Activated B cell treated with CpG ODN at 0.5 μM for 24 hours (primary cell): ENCODE data around the gene ABHD16A. TPM values are rescaled to one million over a fixed set of nuclear protein-coding genes. Genes with fewer than 3 reads are reported as not detected.

Experiments
- ATAC-seq: fragments of 200-7000 bp; cut with Tn5 transposase; one replicate; pipeline ENCODE4 v1.10.0; 2021; ENCODE audit warnings: low read depth, mild to moderate bottlenecking, moderate library complexity
- CTCF ChIA-PET: fragments of 350-600 bp; sonication (Branson Sonifier 250); formaldehyde crosslinking; loops from one replicate; lab custom pipeline; 2021; ENCODE audit warnings: antibody characterized with exemption; lab: Charles Lee
- POLR2A ChIA-PET: fragments of 350-600 bp; sonication (Branson Sonifier 250); formaldehyde crosslinking; loops from one replicate; lab custom pipeline; 2021; ENCODE audit warnings: antibody characterized with exemption; lab: Charles Lee
- DNase-seq: peaks from one replicate; pipeline ENCODE4 v3.0.0; 2022
- H3K27ac Mint-ChIP-seq: one replicate; pipeline ENCODE4 v1.8.0; 2020; ENCODE audit warnings: mixed read lengths
- H3K27me3 Mint-ChIP-seq: one replicate; pipeline ENCODE4 v1.8.0; 2021; ENCODE audit warnings: mixed read lengths
- H3K36me3 Mint-ChIP-seq: one replicate; pipeline ENCODE4 v1.8.0; 2021; ENCODE audit warnings: low read depth, mixed read lengths
- H3K4me1 Mint-ChIP-seq: one replicate; pipeline ENCODE4 v1.8.0; 2021; ENCODE audit warnings: mixed read lengths
- H3K4me3 Mint-ChIP-seq: one replicate; pipeline ENCODE4 v1.8.0; 2020; ENCODE audit warnings: mild to moderate bottlenecking, mixed read lengths
- H3K9me3 Mint-ChIP-seq: one replicate; pipeline ENCODE4 v1.8.0; 2020; ENCODE audit warnings: mixed read lengths
- intact Hi-C: fragments of 100-400 bp; cut with micrococcal nuclease; formaldehyde crosslinking; loops from one replicate; pipeline ENCODE4 v1.15.1; 2024
- total RNA-seq: library from RNA; stranded (reverse); gene quantifications from 2 replicates; pipeline ENCODE4 v1.2.3, GENCODE V29; 2022
- TF ChIP-seq, protein P1 (sequence below): fragments of 200-600 bp; IDR thresholded peaks from one replicate; pipeline ENCODE4 v1.8.0; 2022; ENCODE audit warnings: antibody characterized with exemption, mild to moderate bottlenecking

The ABHD16A gene
- total RNA-seq, 1 donor from 2014 or later: 59.1 TPM

- peaks cover 90% of the 10 kb centered on the region for H3K36me3 Mint-ChIP-seq
- DNase-seq (no peak), ATAC-seq (no peak)
- no peaks in the 10 kb centered on the region for H3K9me3 Mint-ChIP-seq
- TF ChIP-seq, protein P1, sequence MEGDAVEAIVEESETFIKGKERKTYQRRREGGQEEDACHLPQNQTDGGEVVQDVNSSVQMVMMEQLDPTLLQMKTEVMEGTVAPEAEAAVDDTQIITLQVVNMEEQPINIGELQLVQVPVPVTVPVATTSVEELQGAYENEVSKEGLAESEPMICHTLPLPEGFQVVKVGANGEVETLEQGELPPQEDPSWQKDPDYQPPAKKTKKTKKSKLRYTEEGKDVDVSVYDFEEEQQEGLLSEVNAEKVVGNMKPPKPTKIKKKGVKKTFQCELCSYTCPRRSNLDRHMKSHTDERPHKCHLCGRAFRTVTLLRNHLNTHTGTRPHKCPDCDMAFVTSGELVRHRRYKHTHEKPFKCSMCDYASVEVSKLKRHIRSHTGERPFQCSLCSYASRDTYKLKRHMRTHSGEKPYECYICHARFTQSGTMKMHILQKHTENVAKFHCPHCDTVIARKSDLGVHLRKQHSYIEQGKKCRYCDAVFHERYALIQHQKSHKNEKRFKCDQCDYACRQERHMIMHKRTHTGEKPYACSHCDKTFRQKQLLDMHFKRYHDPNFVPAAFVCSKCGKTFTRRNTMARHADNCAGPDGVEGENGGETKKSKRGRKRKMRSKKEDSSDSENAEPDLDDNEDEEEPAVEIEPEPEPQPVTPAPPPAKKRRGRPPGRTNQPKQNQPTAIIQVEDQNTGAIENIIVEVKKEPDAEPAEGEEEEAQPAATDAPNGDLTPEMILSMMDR: no peak
- H3K4me1 Mint-ChIP-seq: peaks cover 15% of the 10 kb centered on the region
- ChIA-PET CTCF (no interaction called here), POLR2A (no interaction called here)
- H3K27me3 Mint-ChIP-seq: no peaks in the 10 kb centered on the region
- H3K27ac Mint-ChIP-seq: no peak overlapping the region
- intact Hi-C loops: no loop called here
- H3K4me3 Mint-ChIP-seq: no peak overlapping the region
These were observed 11.5 kb downstream of the ABHD16A start for GRCh38 chr6:31691564-31692108.

DNA sequence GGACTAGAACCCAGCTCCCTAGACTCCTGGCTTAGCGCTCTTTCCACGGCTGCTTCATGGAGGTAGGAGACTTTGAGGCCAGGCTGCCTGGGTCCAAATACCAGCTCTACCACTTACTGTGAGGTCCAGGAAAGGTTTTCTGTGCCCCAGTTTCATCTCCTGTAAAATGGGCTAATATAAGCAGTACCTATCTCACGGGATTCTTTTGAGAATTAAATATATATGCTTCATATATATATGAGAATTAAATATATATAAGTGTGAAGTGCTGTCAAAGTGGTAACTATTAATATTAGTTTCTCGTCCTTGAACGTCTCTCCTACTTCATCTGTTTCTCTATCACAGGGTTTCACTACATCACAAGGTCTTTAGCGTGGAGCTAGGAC lies 12.1 kb downstream of the ABHD16A start:
- ATAC-seq (no peak), DNase-seq (no peak)
- Mint-ChIP-seq H3K4me3 (no peak overlapping the region), H3K36me3 (peaks cover 90% of the 10 kb centered on the region), H3K27me3 (no peaks in the 10 kb centered on the region), H3K9me3 (no peaks in the 10 kb centered on the region), H3K27ac (no peak overlapping the region), H3K4me1 (peaks cover 15% of the 10 kb centered on the region)
- ChIA-PET CTCF (no interaction called here), POLR2A (interaction anchor here (2.2 kb wide), 1 partner anchor 12 kb away, joined by 9 read pairs; the partner anchor contains the start of gene ABHD16A)
- intact Hi-C loops: no loop called here
- TF ChIP-seq, protein P1: no peak

DNA sequence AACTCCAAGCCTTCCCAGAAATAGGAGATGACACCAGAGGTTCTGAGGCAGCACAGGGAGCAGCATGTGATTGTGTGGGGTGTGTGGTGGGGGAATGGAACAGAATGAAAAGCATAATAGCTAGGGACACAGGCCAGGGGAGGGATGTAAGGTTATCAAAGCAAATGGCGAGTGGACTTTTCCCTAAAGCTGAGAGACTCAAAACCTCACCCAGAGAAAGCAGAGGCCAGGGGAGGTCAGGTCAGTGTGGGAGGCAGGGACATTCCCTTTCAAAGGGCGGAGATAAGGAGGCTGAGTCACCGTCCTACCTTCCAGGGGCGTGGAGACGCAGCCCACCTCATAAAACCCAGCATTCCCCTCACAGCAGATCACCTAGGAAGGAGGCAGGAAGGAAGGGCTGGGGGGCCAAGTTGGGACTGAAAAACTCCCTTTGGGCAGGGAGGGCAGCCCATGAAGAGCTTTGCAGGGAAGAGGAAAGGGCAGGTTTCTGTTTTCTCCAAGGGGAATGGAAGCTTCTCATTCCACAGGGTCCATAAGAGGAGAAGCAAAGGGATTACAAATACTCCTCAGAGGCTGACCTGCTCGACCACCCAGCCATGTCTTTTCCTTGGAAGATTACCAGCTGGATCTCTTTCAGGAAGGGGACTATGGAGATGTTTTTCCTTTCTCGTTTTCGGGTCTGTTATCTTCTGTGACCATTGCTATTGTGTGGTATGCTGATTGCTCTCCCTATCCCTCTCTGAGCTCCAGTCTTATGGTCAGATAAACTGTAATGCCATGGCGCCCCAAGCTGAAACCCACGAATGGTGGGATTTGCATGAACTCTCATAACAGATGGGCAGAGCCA lies 12.7 kb downstream of the ABHD16A start:
- POLR2A ChIA-PET: interaction anchor here (0.5 to 2.2 kb wide), 2 partner anchors 13 to 62 kb away, joined by 6 to 9 read pairs; partner anchors contain the start of gene ABHD16A
- Mint-ChIP-seq H3K9me3 (no peaks in the 10 kb centered on the region), H3K36me3 (peaks cover 90% of the 10 kb centered on the region), H3K4me1 (peaks cover 15% of the 10 kb centered on the region), H3K27ac (no peak overlapping the region), H3K27me3 (no peaks in the 10 kb centered on the region), H3K4me3 (no peak overlapping the region)
- no peak for DNase-seq
- TF ChIP-seq, protein P1: no peak
- ATAC-seq: no peak
- intact Hi-C loops: no loop called here
- CTCF ChIA-PET: no interaction called here

DNA sequence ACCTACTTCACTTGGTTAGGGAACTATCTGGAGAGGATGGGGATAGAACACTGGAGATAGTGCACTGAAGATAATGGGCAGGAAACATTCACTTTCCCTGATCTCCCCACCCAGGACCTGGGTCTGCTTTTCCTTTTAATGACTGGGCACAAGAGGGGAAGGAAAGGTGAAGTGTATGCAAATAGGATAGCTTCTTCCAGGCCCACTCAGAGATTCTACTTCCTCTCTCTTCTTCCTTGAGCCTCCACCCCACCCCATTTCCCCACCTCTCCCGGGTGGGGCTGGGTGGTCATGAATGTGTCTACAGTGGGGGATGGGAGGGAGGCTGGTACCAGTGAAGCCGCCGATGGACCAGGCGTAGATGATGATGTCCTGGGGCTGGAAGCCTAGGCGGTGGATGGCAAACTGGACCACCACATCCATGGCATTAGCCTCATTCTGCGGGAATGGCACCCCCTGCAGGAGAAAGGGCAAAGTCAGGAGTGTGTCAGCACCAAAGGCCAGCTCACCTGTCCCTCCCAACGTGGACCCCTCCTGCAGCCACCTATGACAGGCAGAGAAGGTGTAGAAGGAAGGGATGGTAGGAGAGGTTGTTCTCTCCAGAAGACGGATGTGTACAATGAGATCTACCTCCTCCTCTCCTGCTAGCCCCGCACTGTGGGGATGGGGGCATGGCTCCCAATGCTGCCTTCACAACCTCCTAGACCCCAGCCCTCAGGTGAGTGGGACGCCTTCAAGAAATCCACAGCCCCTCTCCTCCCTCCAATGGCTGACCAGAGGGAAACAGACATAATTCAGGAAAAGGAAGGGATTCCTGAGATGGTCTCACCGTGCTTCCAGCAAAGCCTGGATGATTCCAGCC lies 13.6 kb downstream of the ABHD16A start:
- H3K27ac Mint-ChIP-seq: no peak overlapping the region
- H3K4me1 Mint-ChIP-seq: peaks cover 15% of the 10 kb centered on the region
- TF ChIP-seq, protein P1: no peak
- no peaks in the 10 kb centered on the region for H3K27me3 Mint-ChIP-seq
- ATAC-seq: no peak
- no peak for DNase-seq
- ChIA-PET POLR2A (interaction anchor here (0.5 to 2.2 kb wide), 2 partner anchors 14 to 63 kb away, joined by 6 to 9 read pairs; partner anchors contain the start of gene ABHD16A), CTCF (no interaction called here)
- H3K4me3 Mint-ChIP-seq: no peak overlapping the region
- H3K9me3 Mint-ChIP-seq: no peaks in the 10 kb centered on the region
- H3K36me3 Mint-ChIP-seq: peaks cover 83% of the 10 kb centered on the region
- intact Hi-C loops: no loop called here
